Ishikawa (cell line): ENCODE data around the gene DNAJC21.

ENCODE experiments used
- CEBPB ChIP-seq: IDR thresholded peaks from 2 replicates; pipeline ENCODE4 v1.6.1; 2012
- CREB1 ChIP-seq: IDR thresholded peaks from 2 replicates; pipeline ENCODE4 v1.6.1; 2012; ENCODE audit warnings: low read depth
- EGR1 ChIP-seq: IDR thresholded peaks from 2 replicates; pipeline ENCODE4 v1.6.1; 2012
- EP300 ChIP-seq: IDR thresholded peaks from 2 replicates; pipeline ENCODE4 v1.6.1; 2012; ENCODE audit warnings: borderline replicate concordance
- FOXM1 ChIP-seq: IDR thresholded peaks from 2 replicates; pipeline ENCODE4 v1.6.1; 2012; ENCODE audit warnings: low read depth, borderline replicate concordance
- MAX ChIP-seq: IDR thresholded peaks from 2 replicates; pipeline ENCODE4 v1.6.1; 2012
- NFIC ChIP-seq: IDR thresholded peaks from 2 replicates; pipeline ENCODE4 v1.6.1; 2012
- RAD21 ChIP-seq: IDR thresholded peaks from 2 replicates; pipeline ENCODE4 v1.6.1; 2012; ENCODE audit warnings: low read depth
- REST ChIP-seq: IDR thresholded peaks from 2 replicates; pipeline ENCODE4 v1.6.1; 2012; ENCODE audit warnings: low read depth, mild to moderate bottlenecking
- TAF1 ChIP-seq: IDR thresholded peaks from 2 replicates; pipeline ENCODE4 v1.6.1; 2012; ENCODE audit warnings: low read depth, mild to moderate bottlenecking
- TCF12 ChIP-seq: IDR thresholded peaks from 2 replicates; pipeline ENCODE4 v1.6.1; 2012; ENCODE audit warnings: low read depth
- TEAD4 ChIP-seq: IDR thresholded peaks from 2 replicates; pipeline ENCODE4 v1.6.1; 2012
- USF1 ChIP-seq: IDR thresholded peaks from 2 replicates; pipeline ENCODE4 v1.6.1; 2012
- YY1 ChIP-seq: IDR thresholded peaks from 2 replicates; pipeline ENCODE4 v1.6.1; 2012; ENCODE audit warnings: low read depth
- ZBTB7A ChIP-seq: IDR thresholded peaks from 2 replicates; pipeline ENCODE4 v1.6.1; 2012; ENCODE audit warnings: low read depth

The DNAJC21 gene

GRCh38 chr5:34977934-34978613, 48.7 kb downstream of the DNAJC21 start:
- no peak for TF ChIP-seq USF1

- TF ChIP-seq TEAD4 (no peak), TCF12 (no peak), YY1 (no peak), ZBTB7A (no peak), REST (no peak), NFIC (no peak), USF1 (no peak), CEBPB (no peak), EGR1 (no peak), FOXM1 (no peak), MAX (no peak), TAF1 (no peak), EP300 (no peak), CREB1 (no peak)
These were observed 49.3 kb downstream of the DNAJC21 start for GRCh38 chr5:34978681-34979080.

GRCh38 chr5:34982823-34983222, 53.5 kb downstream of the DNAJC21 start:
- TF ChIP-seq YY1 (no peak), FOXM1 (no peak), TCF12 (no peak), ZBTB7A (no peak), TEAD4 (no peak), RAD21 (no peak), CREB1 (no peak), EGR1 (no peak), NFIC (no peak), CEBPB (no peak), MAX (no peak), REST (no peak), USF1 (no peak), EP300 (no peak)

GRCh38 chr5:34986965-34987364, 57.6 kb downstream of the DNAJC21 start:
- TF ChIP-seq TEAD4 (no peak), NFIC (no peak), CEBPB (no peak)

GRCh38 chr5:34991486-34992238, 62.3 kb downstream of the DNAJC21 start:
- no peak for TF ChIP-seq ZBTB7A
- TF ChIP-seq EP300, result no peak
- no peak for TF ChIP-seq FOXM1
- TF ChIP-seq TEAD4, result no peak
- no peak for TF ChIP-seq TCF12
- TF ChIP-seq REST, result no peak
- no peak for TF ChIP-seq CREB1
- TF ChIP-seq MAX, result no peak
- TF ChIP-seq TAF1, result no peak
- no peak for TF ChIP-seq EGR1
- no peak for TF ChIP-seq RAD21
- TF ChIP-seq USF1, result no peak
- TF ChIP-seq NFIC, result no peak
- TF ChIP-seq YY1, result no peak
- no peak for TF ChIP-seq CEBPB
